Keratinocyte (primary cell): ENCODE data around the gene NQO2. TPM values are rescaled to one million over a fixed set of nuclear protein-coding genes. Genes with fewer than 3 reads are reported as not detected.

ENCODE experiments used
- DNase-seq: peaks from one replicate; pipeline ENCODE4 v3.0.0-alpha.2; 2011; ENCODE audit warnings: low read depth, missing footprints, low spot score
- FAIRE-seq: peaks from 2 replicates; lab custom pipeline; 2011; peaks lifted over from hg19 to GRCh38; lab: Jason Lieb, UNC
- H2AFZ ChIP-seq: 2 replicates; pipeline ENCODE4 v1.6.0; 2012; ENCODE audit warnings: low read length, control low read depth, inconsistent platforms; ENCODE audit not compliant: control insufficient read depth
- H3K27ac ChIP-seq: 2 replicates; pipeline ENCODE4 v1.5.1; 2011; ENCODE audit warnings: low read length; ENCODE audit not compliant: control insufficient read depth, insufficient read depth
- H3K27me3 ChIP-seq: 3 replicates; pipeline ENCODE4 v1.6.0; 2011; ENCODE audit warnings: low read length; ENCODE audit not compliant: control insufficient read depth, insufficient read depth; ENCODE audit errors: extremely low read depth
- H3K36me3 ChIP-seq, 2 experiments: 2 replicates in 1 of 2; 3 replicates in 1 of 2; pipeline ENCODE4 v1.5.1; 2011; ENCODE audit warnings: low read length in 2 of 2, mild to moderate bottlenecking in 1 of 2; ENCODE audit not compliant: control insufficient read depth in 2 of 2, insufficient read depth in 2 of 2; ENCODE audit errors: extremely low read depth in 1 of 2
- H3K4me1 ChIP-seq: 3 replicates; pipeline ENCODE4 v1.5.1; 2011; ENCODE audit warnings: low read length; ENCODE audit not compliant: control insufficient read depth, insufficient read depth; ENCODE audit errors: extremely low read depth
- H3K4me2 ChIP-seq: 3 replicates; pipeline ENCODE4 v1.6.0; 2011; ENCODE audit warnings: low read depth, low read length; ENCODE audit not compliant: control insufficient read depth, insufficient read depth; ENCODE audit errors: extremely low read depth
- H3K4me3 ChIP-seq, 3 experiments: fragments of 200-600 bp in 1 of 3; sonication (generic) in 1 of 3; 2 replicates in 2 of 3; 3 replicates in 1 of 3; pipeline ENCODE4 v1.5.1; 2011 to 2016; ENCODE audit warnings: low read length in 3 of 3, mild to moderate bottlenecking in 3 of 3, control low read depth in 2 of 3, inconsistent platforms in 1 of 3, low read depth in 1 of 3, mixed read lengths in 1 of 3, mixed run types in 1 of 3, moderate library complexity in 1 of 3; ENCODE audit not compliant: control insufficient read depth in 2 of 3, insufficient read depth in 2 of 3; ENCODE audit errors: extremely low read depth in 1 of 3
- H3K79me2 ChIP-seq: 2 replicates; pipeline ENCODE4 v1.6.0; 2012; ENCODE audit warnings: low read length; ENCODE audit not compliant: control insufficient read depth, insufficient read depth
- H3K9ac ChIP-seq: 3 replicates; pipeline ENCODE4 v1.6.0; 2011; ENCODE audit warnings: low read length; ENCODE audit not compliant: control insufficient read depth, insufficient read depth; ENCODE audit errors: extremely low read depth
- H3K9me1 ChIP-seq: 3 replicates; pipeline ENCODE4 v1.6.0; 2011; ENCODE audit warnings: low read length; ENCODE audit not compliant: control insufficient read depth, insufficient read depth; ENCODE audit errors: extremely low read depth
- H3K9me3 ChIP-seq: 2 replicates; pipeline ENCODE4 v1.5.1; 2012; ENCODE audit warnings: low read depth, low read length; ENCODE audit not compliant: control insufficient read depth
- H4K20me1 ChIP-seq: 3 replicates; pipeline ENCODE4 v1.6.0; 2011; ENCODE audit warnings: low read length; ENCODE audit not compliant: control insufficient read depth, insufficient read depth; ENCODE audit errors: extremely low read depth
- CTCF ChIP-seq, 3 experiments: IDR thresholded peaks in 1 of 3; conservative IDR thresholded peaks in 1 of 3; optimal IDR thresholded peaks in 1 of 3; 2 replicates in 2 of 3; 3 replicates in 1 of 3; pipeline versions ENCODE3 to v1.5.1; 2011; ENCODE audit warnings: low read length in 3 of 3, mild to moderate bottlenecking in 3 of 3, moderate library complexity in 2 of 3, control low read depth in 1 of 3, inconsistent platforms in 1 of 3; ENCODE audit not compliant: insufficient read depth in 2 of 3; ENCODE audit errors: extremely low read depth in 1 of 3
- EZH2 ChIP-seq: IDR thresholded peaks from one replicate; pipeline ENCODE4 v1.6.1; 2012; ENCODE audit warnings: inconsistent platforms, mild to moderate bottlenecking, low read length, moderate library complexity
- dilution Hi-C: fragments of 300-500 bp; cut with MboI; formaldehyde crosslinking; loops from one replicate; pipeline ENCODE4 v1.7.0; 2020; ENCODE audit warnings: low sequenced_read_pairs; ENCODE audit not compliant: extremely low pct_ligation_motif_present
- polyA plus RNA-seq, 5 experiments: library from polyadenylated mRNA; depleted of rRNA in 3 of 5; stranded (reverse) in 3 of 5; stranded (forward) in 1 of 5; unstranded in 1 of 5; fragments of >200 nt; gene quantifications; 1 replicate in 1 of 5; 2 replicates in 3 of 5; 3 replicates in 1 of 5; pipeline versions ENCODE4 v1.2.1 to v1.2.3, GENCODE V29; 2011 to 2012; ENCODE audit warnings: missing spikeins in 2 of 5, low read depth in 1 of 5, low replicate concordance in 1 of 5

NQO2 gene
- polyA plus RNA-seq, 1 donor (not counting 4 experiments of a cell fraction or from before 2014, with no cell fraction given), result 22.9 TPM

- dilution Hi-C loops, result no loop called here
- Histone ChIP-seq H3K79me2 (peaks cover 2% of the 10 kb centered on the region), H3K27me3 (no peaks in the 10 kb centered on the region), H3K4me1 (peaks cover 8% of the 10 kb centered on the region), H3K27ac (no peak overlapping the region), H2AFZ (no peak overlapping the region), H3K9me1 (no peaks in the 10 kb centered on the region), H3K9ac (no peak overlapping the region), H3K9me3 (no peaks in the 10 kb centered on the region), H3K36me3 (peaks cover 0 to 2% of the 10 kb centered on the region in 2 experiments), H4K20me1 (no peaks in the 10 kb centered on the region), H3K4me3 (no peak overlapping the region), H3K4me2 (no peak overlapping the region)
- FAIRE-seq, result no peak
- TF ChIP-seq CTCF (optimal IDR thresholded peaks at IDR 0.05 in 1 of 3, IDR thresholded peaks at IDR 0.05 in 1 of 3, conservative IDR thresholded peaks at IDR 0.05 in 1 of 3; ENCODE audit: extremely low read depth in 1 of 3, insufficient read depth in 2 of 3, low read length in 3 of 3) (no peak), EZH2 (no peak)
- no peak for DNase-seq
Measured at GRCh38 chr6:2960935-2961334, 38.8 kb upstream of the NQO2 start.

GRCh38 chr6:2961506-2961905 is 38.2 kb upstream of the NQO2 start:
- Histone ChIP-seq H3K4me1 (peaks cover 8% of the 10 kb centered on the region), H4K20me1 (no peaks in the 10 kb centered on the region), H3K27ac (no peak overlapping the region), H3K79me2 (peaks cover 2% of the 10 kb centered on the region), H3K9me3 (no peaks in the 10 kb centered on the region), H3K9me1 (no peaks in the 10 kb centered on the region), H3K9ac (no peak overlapping the region), H3K36me3 (peaks cover 0 to 2% of the 10 kb centered on the region in 2 experiments), H3K4me2 (no peak overlapping the region), H3K27me3 (no peaks in the 10 kb centered on the region), H3K4me3 (no peak overlapping the region), H2AFZ (no peak overlapping the region)
- TF ChIP-seq CTCF (optimal IDR thresholded peaks at IDR 0.05 in 1 of 3, IDR thresholded peaks at IDR 0.05 in 1 of 3, conservative IDR thresholded peaks at IDR 0.05 in 1 of 3; ENCODE audit: extremely low read depth in 1 of 3, insufficient read depth in 2 of 3, low read length in 3 of 3), result no peak
- TF ChIP-seq EZH2, result no peak
- dilution Hi-C loops, result no loop called here
- no peak for DNase-seq
- no peak for FAIRE-seq
